ENCODE results near the gene SLC5A11.
"Not testable (repeated sequence)": the region's sequence is repeated elsewhere in the genome, so short reads cannot be mapped to it uniquely, and the experiment has no call there.

- TF ChIP-seq CTCF (optimal IDR thresholded peaks at IDR 0.05 in 1 of 3, IDR thresholded peaks at IDR 0.05 in 1 of 3, conservative IDR thresholded peaks at IDR 0.05 in 1 of 3; ENCODE audit: extremely low read depth in 1 of 3, insufficient read depth in 2 of 3, low read length in 3 of 3); EZH2 (IDR thresholded peaks at IDR 0.05; ENCODE audit: low read length): not testable (repeated sequence)
Measured at GRCh38 chr16:24812813-24813212, 33.0 kb upstream of the SLC5A11 start.

All from keratinocyte (primary cell).